ENCODE data around the gene DNAJC18. TPM values are rescaled to one million over a fixed set of nuclear protein-coding genes. Genes with fewer than 3 reads are reported as not detected.
"Not testable (repeated sequence)": the region's sequence is repeated elsewhere in the genome, so short reads cannot be mapped to it uniquely, and the experiment has no call there.

DNAJC18 gene
- total and polyA plus RNA-seq, 2 donors, result 8.6 to 16.2 TPM

GRCh38 chr5:139410993-139411828 is 28.1 kb downstream of the DNAJC18 start:
- Histone ChIP-seq H3K4me3 (ENCODE audit: low read depth, low read length) (no peak overlapping the region), H3K27ac (ENCODE audit: low read depth) (no peak overlapping the region), H3K4me1 (ENCODE audit: insufficient read depth) (no peaks in the 10 kb centered on the region), H3K36me3 (ENCODE audit: insufficient read depth) (no peaks in the 10 kb centered on the region)
- no peak for DNase-seq (ENCODE audit: extremely low spot score)
- WGBS, result 36% methylated on average over 17 of the region's 17 CpGs

- Histone ChIP-seq H3K4me3 (ENCODE audit: low read depth, low read length) (no peak overlapping the region), H3K4me1 (ENCODE audit: insufficient read depth) (no peaks in the 10 kb centered on the region), H3K27ac (ENCODE audit: low read depth) (no peak overlapping the region), H3K36me3 (ENCODE audit: insufficient read depth) (no peaks in the 10 kb centered on the region)
- DNase-seq (ENCODE audit: extremely low spot score), result no peak
- WGBS, result 54% methylated on average over 6 of the region's 6 CpGs
These were observed 29.0 kb downstream of the DNAJC18 start for GRCh38 chr5:139410121-139410992.

- 80% methylated on average over 5 of the region's 5 CpGs for WGBS
- H3K4me3 ChIP-seq (ENCODE audit: low read depth, low read length); H3K36me3 ChIP-seq (ENCODE audit: insufficient read depth); H3K27ac ChIP-seq (ENCODE audit: low read depth); DNase-seq (ENCODE audit: extremely low spot score); H3K4me1 ChIP-seq (ENCODE audit: insufficient read depth): not testable (repeated sequence)
These were observed 30.2 kb downstream of the DNAJC18 start for GRCh38 chr5:139409116-139409515.

GRCh38 chr5:139408191-139408590 is 31.1 kb downstream of the DNAJC18 start:
- 93% methylated on average over 7 of the region's 7 CpGs for WGBS
- Histone ChIP-seq H3K36me3 (ENCODE audit: insufficient read depth) (no peaks in the 10 kb centered on the region), H3K4me1 (ENCODE audit: insufficient read depth) (no peaks in the 10 kb centered on the region), H3K4me3 (ENCODE audit: low read depth, low read length) (no peak overlapping the region), H3K27ac (ENCODE audit: low read depth) (no peak overlapping the region)
- DNase-seq (ENCODE audit: extremely low spot score), result no peak

- H3K4me3 ChIP-seq (ENCODE audit: low read depth, low read length), result no peak overlapping the region
- H3K36me3 ChIP-seq (ENCODE audit: insufficient read depth), result no peaks in the 10 kb centered on the region
- no peaks in the 10 kb centered on the region for H3K4me1 ChIP-seq (ENCODE audit: insufficient read depth)
- H3K27ac ChIP-seq (ENCODE audit: low read depth), result no peak overlapping the region
- DNase-seq (ENCODE audit: extremely low spot score), result no peak
These were observed 31.8 kb downstream of the DNAJC18 start for GRCh38 chr5:139407517-139407916.

GRCh38 chr5:139406963-139407362 is 32.4 kb downstream of the DNAJC18 start:
- Histone ChIP-seq H3K27ac (ENCODE audit: low read depth) (no peak overlapping the region), H3K36me3 (ENCODE audit: insufficient read depth) (no peaks in the 10 kb centered on the region), H3K4me3 (ENCODE audit: low read depth, low read length) (no peak overlapping the region), H3K4me1 (ENCODE audit: insufficient read depth) (no peaks in the 10 kb centered on the region)
- no peak for DNase-seq (ENCODE audit: extremely low spot score)
- WGBS, result 72% methylated on average over 2 of the region's 2 CpGs

- no peaks in the 10 kb centered on the region for H3K4me1 ChIP-seq (ENCODE audit: insufficient read depth)
- no peak for DNase-seq (ENCODE audit: extremely low spot score)
- H3K27ac ChIP-seq (ENCODE audit: low read depth), result peak overlapping the region; percentile 83
- no peak overlapping the region for H3K4me3 ChIP-seq (ENCODE audit: low read depth, low read length)
- 57% methylated on average over 5 of the region's 5 CpGs for WGBS
- H3K36me3 ChIP-seq (ENCODE audit: insufficient read depth), result no peaks in the 10 kb centered on the region
These were observed 34.9 kb downstream of the DNAJC18 start for GRCh38 chr5:139404484-139404840.

- H3K4me3 ChIP-seq (ENCODE audit: low read depth, low read length), result peak within 1 kb of the TSS; percentile 32
- no peaks in the 10 kb centered on the region for H3K36me3 ChIP-seq (ENCODE audit: insufficient read depth)
- peak; percentile 96 for DNase-seq (ENCODE audit: extremely low spot score)
- H3K4me1 ChIP-seq (ENCODE audit: insufficient read depth), result no peaks in the 10 kb centered on the region
- under 1% methylated on average over 41 of the region's 41 CpGs for WGBS
- peak within 1 kb of the TSS; percentile 84 for H3K27ac ChIP-seq (ENCODE audit: low read depth)
These were observed 35.4 kb downstream of the DNAJC18 start, which contains the start of gene SPATA24 for GRCh38 chr5:139403787-139404483. SPATA24 (minus strand) TSS chr5:139404089; CDS start chr5:139404060, 29 bp downstream.

- Histone ChIP-seq H3K4me1 (ENCODE audit: insufficient read depth) (no peaks in the 10 kb centered on the region), H3K4me3 (ENCODE audit: low read depth, low read length) (peak overlapping the region; percentile 32), H3K36me3 (ENCODE audit: insufficient read depth) (no peaks in the 10 kb centered on the region), H3K27ac (ENCODE audit: low read depth) (peak overlapping the region; percentile 84)
- WGBS, result 16% methylated on average over 7 of the region's 7 CpGs
- DNase-seq (ENCODE audit: extremely low spot score), result no peak
These were observed 35.9 kb downstream of the DNAJC18 start for GRCh38 chr5:139403418-139403786.

GRCh38 chr5:139402561-139403158 is 36.7 kb downstream of the DNAJC18 start:
- Histone ChIP-seq H3K36me3 (ENCODE audit: insufficient read depth) (no peaks in the 10 kb centered on the region), H3K4me1 (ENCODE audit: insufficient read depth) (no peaks in the 10 kb centered on the region), H3K4me3 (ENCODE audit: low read depth, low read length) (no peak overlapping the region), H3K27ac (ENCODE audit: low read depth) (no peak overlapping the region)
- no peak for DNase-seq (ENCODE audit: extremely low spot score)
- WGBS, result 76% methylated on average over 7 of the region's 7 CpGs

- H3K4me3 ChIP-seq (ENCODE audit: low read depth, low read length), result no peak overlapping the region
- no peaks in the 10 kb centered on the region for H3K4me1 ChIP-seq (ENCODE audit: insufficient read depth)
- WGBS, result 94% methylated on average over 10 of the region's 10 CpGs
- H3K27ac ChIP-seq (ENCODE audit: low read depth), result no peak overlapping the region
- H3K36me3 ChIP-seq (ENCODE audit: insufficient read depth), result no peaks in the 10 kb centered on the region
- no peak for DNase-seq (ENCODE audit: extremely low spot score)
These were observed 37.8 kb downstream of the DNAJC18 start for GRCh38 chr5:139401546-139401945.

GRCh38 chr5:139399501-139400121 is 39.7 kb downstream of the DNAJC18 start:
- Histone ChIP-seq H3K27ac (ENCODE audit: low read depth) (no peak overlapping the region), H3K4me3 (ENCODE audit: low read depth, low read length) (no peak overlapping the region)
- WGBS, result 84% methylated on average over 6 of the region's 6 CpGs

GRCh38 chr5:139397921-139398320 is 41.4 kb downstream of the DNAJC18 start:
- DNase-seq (ENCODE audit: extremely low spot score), result no peak
- WGBS, result 34% methylated on average over 6 of the region's 6 CpGs
- no peaks in the 10 kb centered on the region for H3K4me1 ChIP-seq (ENCODE audit: insufficient read depth)
- no peak overlapping the region for H3K4me3 ChIP-seq (ENCODE audit: low read depth, low read length)
- H3K27ac ChIP-seq (ENCODE audit: low read depth), result no peak overlapping the region
- H3K36me3 ChIP-seq (ENCODE audit: insufficient read depth), result no peaks in the 10 kb centered on the region

More at GRCh38 chr5:139399501-139400121, 39.7 kb downstream of the DNAJC18 start:
- no peaks in the 10 kb centered on the region for H3K36me3 ChIP-seq (ENCODE audit: insufficient read depth)
- no peak for DNase-seq (ENCODE audit: extremely low spot score)
- H3K4me1 ChIP-seq (ENCODE audit: insufficient read depth), result no peaks in the 10 kb centered on the region
